ENCODE data around the gene FAM107B. TPM values are rescaled to one million over a fixed set of nuclear protein-coding genes. Genes with fewer than 3 reads are reported as not detected.

The FAM107B gene
- total and polyA plus RNA-seq, 2 experiments from 2014 or later, result 11.0 to 17.6 TPM

DNA sequence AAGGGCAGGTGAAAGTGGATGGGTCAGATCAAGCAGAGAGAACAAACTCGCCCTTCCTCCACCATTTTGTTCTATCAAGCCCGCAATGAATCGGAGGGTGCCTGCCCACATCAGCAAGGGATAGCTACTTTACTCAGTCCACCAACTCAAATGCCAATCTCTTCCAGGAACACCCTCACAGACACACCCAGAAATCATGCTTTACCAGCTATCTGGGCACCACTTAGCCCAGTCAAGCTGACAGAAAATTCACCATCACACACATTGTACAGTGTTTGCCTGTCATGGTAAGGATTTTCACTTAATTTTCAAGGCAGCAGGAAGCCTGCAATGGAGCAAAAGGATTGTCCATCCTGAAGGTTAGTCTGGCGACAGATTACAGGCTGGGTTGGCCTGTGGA is 75.2 kb downstream of the FAM107B start:
- ATAC-seq (no peak), DNase-seq (ENCODE audit: low spot score) (no peak)
- Histone ChIP-seq H3K79me2 (replicated peaks; ENCODE audit: insufficient read depth) (no peaks in the 10 kb centered on the region), H3K27me3 (ENCODE audit: insufficient read depth) (no peaks in the 10 kb centered on the region), H3K4me1 (ENCODE audit: insufficient read depth) (peaks cover 7% of the 10 kb centered on the region), H3K27ac (ENCODE audit: low read depth) (no peak overlapping the region), H2AFZ (no peak overlapping the region), H3K4me2 (no peak overlapping the region), H3K9me2 (ENCODE audit: insufficient read depth) (no peaks in the 10 kb centered on the region), H3K36me3 (ENCODE audit: insufficient read depth) (no peaks in the 10 kb centered on the region), H4K20me1 (replicated peaks; ENCODE audit: insufficient read depth) (no peaks in the 10 kb centered on the region), H3K4me3 (no peak overlapping the region), H3F3A (replicated peaks; ENCODE audit: low read depth) (no peaks in the 10 kb centered on the region)
- TF ChIP-seq CREB1 (CRISPR knock-in tag; IDR thresholded peaks at IDR 0.05; ENCODE audit: low read depth) (no peak), NANOG (IDR thresholded peaks at IDR 0.05; ENCODE audit: borderline replicate concordance) (no peak), JUNB (IDR thresholded peaks at IDR 0.05; ENCODE audit: unreplicated experiment) (no peak), EZH2phosphoT487 (IDR thresholded peaks at IDR 0.05; ENCODE audit: unreplicated experiment) (no peak), EZH2 (IDR thresholded peaks at IDR 0.05; ENCODE audit: low read depth, unreplicated experiment) (no peak), POLR2AphosphoS5 (IDR thresholded peaks at IDR 0.05; ENCODE audit: low read depth) (no peak), STAT1 (IDR thresholded peaks at IDR 0.05; ENCODE audit: unreplicated experiment) (no peak)
- TF ChIP-seq, protein P1, sequence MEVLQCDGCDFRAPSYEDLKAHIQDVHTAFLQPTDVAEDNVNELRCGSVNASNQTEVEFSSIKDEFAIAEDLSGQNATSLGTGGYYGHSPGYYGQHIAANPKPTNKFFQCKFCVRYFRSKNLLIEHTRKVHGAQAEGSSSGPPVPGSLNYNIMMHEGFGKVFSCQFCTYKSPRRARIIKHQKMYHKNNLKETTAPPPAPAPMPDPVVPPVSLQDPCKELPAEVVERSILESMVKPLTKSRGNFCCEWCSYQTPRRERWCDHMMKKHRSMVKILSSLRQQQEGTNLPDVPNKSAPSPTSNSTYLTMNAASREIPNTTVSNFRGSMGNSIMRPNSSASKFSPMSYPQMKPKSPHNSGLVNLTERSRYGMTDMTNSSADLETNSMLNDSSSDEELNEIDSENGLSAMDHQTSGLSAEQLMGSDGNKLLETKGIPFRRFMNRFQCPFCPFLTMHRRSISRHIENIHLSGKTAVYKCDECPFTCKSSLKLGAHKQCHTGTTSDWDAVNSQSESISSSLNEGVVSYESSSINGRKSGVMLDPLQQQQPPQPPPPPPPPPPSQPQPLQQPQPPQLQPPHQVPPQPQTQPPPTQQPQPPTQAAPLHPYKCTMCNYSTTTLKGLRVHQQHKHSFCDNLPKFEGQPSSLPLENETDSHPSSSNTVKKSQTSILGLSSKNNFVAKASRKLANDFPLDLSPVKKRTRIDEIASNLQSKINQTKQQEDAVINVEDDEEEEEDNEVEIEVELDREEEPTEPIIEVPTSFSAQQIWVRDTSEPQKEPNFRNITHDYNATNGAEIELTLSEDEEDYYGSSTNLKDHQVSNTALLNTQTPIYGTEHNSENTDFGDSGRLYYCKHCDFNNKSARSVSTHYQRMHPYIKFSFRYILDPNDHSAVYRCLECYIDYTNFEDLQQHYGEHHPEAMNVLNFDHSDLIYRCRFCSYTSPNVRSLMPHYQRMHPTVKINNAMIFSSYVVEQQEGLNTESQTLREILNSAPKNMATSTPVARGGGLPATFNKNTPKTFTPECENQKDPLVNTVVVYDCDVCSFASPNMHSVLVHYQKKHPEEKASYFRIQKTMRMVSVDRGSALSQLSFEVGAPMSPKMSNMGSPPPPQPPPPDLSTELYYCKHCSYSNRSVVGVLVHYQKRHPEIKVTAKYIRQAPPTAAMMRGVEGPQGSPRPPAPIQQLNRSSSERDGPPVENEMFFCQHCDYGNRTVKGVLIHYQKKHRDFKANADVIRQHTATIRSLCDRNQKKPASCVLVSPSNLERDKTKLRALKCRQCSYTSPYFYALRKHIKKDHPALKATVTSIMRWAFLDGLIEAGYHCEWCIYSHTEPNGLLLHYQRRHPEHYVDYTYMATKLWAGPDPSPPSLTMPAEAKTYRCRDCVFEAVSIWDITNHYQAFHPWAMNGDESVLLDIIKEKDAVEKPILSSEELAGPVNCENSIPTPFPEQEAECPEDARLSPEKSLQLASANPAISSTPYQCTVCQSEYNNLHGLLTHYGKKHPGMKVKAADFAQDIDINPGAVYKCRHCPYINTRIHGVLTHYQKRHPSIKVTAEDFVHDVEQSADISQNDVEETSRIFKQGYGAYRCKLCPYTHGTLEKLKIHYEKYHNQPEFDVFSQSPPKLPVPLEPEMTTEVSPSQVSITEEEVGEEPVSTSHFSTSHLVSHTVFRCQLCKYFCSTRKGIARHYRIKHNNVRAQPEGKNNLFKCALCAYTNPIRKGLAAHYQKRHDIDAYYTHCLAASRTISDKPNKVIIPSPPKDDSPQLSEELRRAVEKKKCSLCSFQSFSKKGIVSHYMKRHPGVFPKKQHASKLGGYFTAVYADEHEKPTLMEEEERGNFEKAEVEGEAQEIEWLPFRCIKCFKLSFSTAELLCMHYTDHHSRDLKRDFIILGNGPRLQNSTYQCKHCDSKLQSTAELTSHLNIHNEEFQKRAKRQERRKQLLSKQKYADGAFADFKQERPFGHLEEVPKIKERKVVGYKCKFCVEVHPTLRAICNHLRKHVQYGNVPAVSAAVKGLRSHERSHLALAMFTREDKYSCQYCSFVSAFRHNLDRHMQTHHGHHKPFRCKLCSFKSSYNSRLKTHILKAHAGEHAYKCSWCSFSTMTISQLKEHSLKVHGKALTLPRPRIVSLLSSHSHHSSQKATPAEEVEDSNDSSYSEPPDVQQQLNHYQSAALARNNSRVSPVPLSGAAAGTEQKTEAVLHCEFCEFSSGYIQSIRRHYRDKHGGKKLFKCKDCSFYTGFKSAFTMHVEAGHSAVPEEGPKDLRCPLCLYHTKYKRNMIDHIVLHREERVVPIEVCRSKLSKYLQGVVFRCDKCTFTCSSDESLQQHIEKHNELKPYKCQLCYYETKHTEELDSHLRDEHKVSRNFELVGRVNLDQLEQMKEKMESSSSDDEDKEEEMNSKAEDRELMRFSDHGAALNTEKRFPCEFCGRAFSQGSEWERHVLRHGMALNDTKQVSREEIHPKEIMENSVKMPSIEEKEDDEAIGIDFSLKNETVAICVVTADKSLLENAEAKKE (CRISPR knock-in tag; IDR thresholded peaks at IDR 0.05), result no peak
- TF ChIP-seq, protein P2, sequence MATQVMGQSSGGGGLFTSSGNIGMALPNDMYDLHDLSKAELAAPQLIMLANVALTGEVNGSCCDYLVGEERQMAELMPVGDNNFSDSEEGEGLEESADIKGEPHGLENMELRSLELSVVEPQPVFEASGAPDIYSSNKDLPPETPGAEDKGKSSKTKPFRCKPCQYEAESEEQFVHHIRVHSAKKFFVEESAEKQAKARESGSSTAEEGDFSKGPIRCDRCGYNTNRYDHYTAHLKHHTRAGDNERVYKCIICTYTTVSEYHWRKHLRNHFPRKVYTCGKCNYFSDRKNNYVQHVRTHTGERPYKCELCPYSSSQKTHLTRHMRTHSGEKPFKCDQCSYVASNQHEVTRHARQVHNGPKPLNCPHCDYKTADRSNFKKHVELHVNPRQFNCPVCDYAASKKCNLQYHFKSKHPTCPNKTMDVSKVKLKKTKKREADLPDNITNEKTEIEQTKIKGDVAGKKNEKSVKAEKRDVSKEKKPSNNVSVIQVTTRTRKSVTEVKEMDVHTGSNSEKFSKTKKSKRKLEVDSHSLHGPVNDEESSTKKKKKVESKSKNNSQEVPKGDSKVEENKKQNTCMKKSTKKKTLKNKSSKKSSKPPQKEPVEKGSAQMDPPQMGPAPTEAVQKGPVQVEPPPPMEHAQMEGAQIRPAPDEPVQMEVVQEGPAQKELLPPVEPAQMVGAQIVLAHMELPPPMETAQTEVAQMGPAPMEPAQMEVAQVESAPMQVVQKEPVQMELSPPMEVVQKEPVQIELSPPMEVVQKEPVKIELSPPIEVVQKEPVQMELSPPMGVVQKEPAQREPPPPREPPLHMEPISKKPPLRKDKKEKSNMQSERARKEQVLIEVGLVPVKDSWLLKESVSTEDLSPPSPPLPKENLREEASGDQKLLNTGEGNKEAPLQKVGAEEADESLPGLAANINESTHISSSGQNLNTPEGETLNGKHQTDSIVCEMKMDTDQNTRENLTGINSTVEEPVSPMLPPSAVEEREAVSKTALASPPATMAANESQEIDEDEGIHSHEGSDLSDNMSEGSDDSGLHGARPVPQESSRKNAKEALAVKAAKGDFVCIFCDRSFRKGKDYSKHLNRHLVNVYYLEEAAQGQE (IDR thresholded peaks at IDR 0.05; ENCODE audit: unreplicated experiment), result no peak
- TF ChIP-seq, protein P3, sequence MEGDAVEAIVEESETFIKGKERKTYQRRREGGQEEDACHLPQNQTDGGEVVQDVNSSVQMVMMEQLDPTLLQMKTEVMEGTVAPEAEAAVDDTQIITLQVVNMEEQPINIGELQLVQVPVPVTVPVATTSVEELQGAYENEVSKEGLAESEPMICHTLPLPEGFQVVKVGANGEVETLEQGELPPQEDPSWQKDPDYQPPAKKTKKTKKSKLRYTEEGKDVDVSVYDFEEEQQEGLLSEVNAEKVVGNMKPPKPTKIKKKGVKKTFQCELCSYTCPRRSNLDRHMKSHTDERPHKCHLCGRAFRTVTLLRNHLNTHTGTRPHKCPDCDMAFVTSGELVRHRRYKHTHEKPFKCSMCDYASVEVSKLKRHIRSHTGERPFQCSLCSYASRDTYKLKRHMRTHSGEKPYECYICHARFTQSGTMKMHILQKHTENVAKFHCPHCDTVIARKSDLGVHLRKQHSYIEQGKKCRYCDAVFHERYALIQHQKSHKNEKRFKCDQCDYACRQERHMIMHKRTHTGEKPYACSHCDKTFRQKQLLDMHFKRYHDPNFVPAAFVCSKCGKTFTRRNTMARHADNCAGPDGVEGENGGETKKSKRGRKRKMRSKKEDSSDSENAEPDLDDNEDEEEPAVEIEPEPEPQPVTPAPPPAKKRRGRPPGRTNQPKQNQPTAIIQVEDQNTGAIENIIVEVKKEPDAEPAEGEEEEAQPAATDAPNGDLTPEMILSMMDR (conservative IDR thresholded peaks at IDR 0.05; ENCODE audit: low read depth in 2 of 2), result no peak
- H3K27me3 Mint-ChIP-seq (ENCODE audit: insufficient read depth, low read depth, poor library complexity), result peaks cover 6% of the 10 kb centered on the region
- H3K9me3 Mint-ChIP-seq, result peaks cover 3% of the 10 kb centered on the region; the same call in 1 of the 3 replicates
- H3K4me1 Mint-ChIP-seq, result peaks cover 21% of the 10 kb centered on the region
- H3K4me3 Mint-ChIP-seq, result no peak overlapping the region
- H3K27ac Mint-ChIP-seq, result no peak overlapping the region
- H3K36me3 Mint-ChIP-seq (ENCODE audit: low read depth), result peaks cover 6% of the 10 kb centered on the region; the same call in 1 of the 3 replicates

Measured in GM23338 (cell line).